Duodenal mucosa (tissue), 2 donors: ENCODE measurements around the gene RALGPS1.

Experiments used
- H3K27ac ChIP-seq: one replicate; pipeline ENCODE4 v1.7.0; 2013; ENCODE audit warnings: low read depth, low read length
- H3K27me3 ChIP-seq, 2 donors: one replicate each; pipeline ENCODE4 v1.7.0; 2013; ENCODE audit warnings: low read length in 2 of 2, control low read depth in 1 of 2; ENCODE audit not compliant: insufficient read depth in 2 of 2, control insufficient read depth in 1 of 2
- H3K36me3 ChIP-seq, 2 donors: one replicate each; pipeline ENCODE4 v1.7.0; 2013; ENCODE audit warnings: low read length in 2 of 2, control low read depth in 1 of 2; ENCODE audit not compliant: insufficient read depth in 2 of 2, control insufficient read depth in 1 of 2
- H3K4me1 ChIP-seq, 2 donors: one replicate each; pipeline ENCODE4 v1.7.0; 2013; ENCODE audit warnings: low read length in 2 of 2, control low read depth in 1 of 2; ENCODE audit not compliant: insufficient read depth in 2 of 2, control insufficient read depth in 1 of 2
- H3K4me3 ChIP-seq, 2 donors: one replicate each; pipeline ENCODE4 v1.7.0; 2013; ENCODE audit warnings: low read length in 2 of 2, low read depth in 1 of 2
- H3K9ac ChIP-seq, 2 donors: one replicate each; pipeline ENCODE4 v1.7.0; 2013; ENCODE audit warnings: low read length in 2 of 2, low read depth in 1 of 2
- H3K9me3 ChIP-seq, 2 donors: one replicate each; pipeline ENCODE4 v1.7.0; 2013; ENCODE audit warnings: low read length in 2 of 2, control low read depth in 1 of 2; ENCODE audit not compliant: control insufficient read depth in 1 of 2

RALGPS1 gene

DNA sequence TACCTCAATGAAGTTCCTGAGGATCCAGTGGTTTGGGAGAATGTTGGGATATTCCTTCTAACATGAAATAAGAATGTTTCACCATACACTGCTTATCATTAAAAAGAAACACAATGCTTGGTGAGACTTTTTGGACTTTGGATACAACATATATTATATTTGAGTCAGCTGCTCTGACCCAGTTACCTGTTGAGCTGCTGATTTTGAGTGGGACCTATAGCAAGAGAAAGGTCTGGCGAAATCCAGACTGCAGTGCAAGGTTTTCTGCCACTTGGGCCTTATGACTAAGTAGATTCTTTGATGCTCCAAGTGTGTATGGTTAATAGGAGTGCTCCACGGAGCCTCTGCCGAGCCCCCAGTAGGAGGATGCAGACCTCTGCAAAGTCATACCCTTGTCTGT, 10.0 kb upstream of the RALGPS1 start:
- Histone ChIP-seq H3K27ac (no peak overlapping the region), H3K9me3 (peaks cover 2 to 8% of the 10 kb centered on the region in 2 donors), H3K4me1 (no peaks in the 10 kb centered on the region)

DNA sequence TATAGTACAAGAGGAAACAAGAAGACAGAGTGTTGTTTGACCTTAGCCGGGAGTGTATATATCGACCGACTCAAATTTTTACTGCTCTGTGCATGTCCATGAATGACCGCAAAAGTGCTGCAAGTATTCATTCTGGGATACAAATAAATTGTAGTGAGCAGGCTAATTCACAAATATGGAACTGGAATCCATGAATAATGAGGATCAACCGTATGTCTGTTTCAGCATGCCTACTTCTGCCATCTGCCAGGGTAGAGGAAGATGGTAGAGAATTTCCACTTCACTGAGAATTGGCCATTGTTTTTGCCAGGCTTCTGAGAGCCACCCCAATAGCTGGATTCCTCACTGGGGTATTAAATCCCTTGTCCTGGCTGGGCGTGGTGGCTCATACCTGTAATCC, 8.5 kb upstream of the RALGPS1 start:
- Histone ChIP-seq H3K9me3 (peaks cover under 1 to 7% of the 10 kb centered on the region in 2 donors), H3K36me3 (no peaks in the 10 kb centered on the region), H3K27ac (no peak overlapping the region), H3K27me3 (no peaks in the 10 kb centered on the region), H3K4me3 (no peak overlapping the region), H3K9ac (no peak overlapping the region), H3K4me1 (no peaks in the 10 kb centered on the region)

More for the DNA sequence above, 10.0 kb upstream of the RALGPS1 start:
- H3K9ac ChIP-seq, result no peak overlapping the region
- H3K27me3 ChIP-seq, result no peaks in the 10 kb centered on the region
- H3K36me3 ChIP-seq, result no peaks in the 10 kb centered on the region
- H3K4me3 ChIP-seq, result no peak overlapping the region

DNA sequence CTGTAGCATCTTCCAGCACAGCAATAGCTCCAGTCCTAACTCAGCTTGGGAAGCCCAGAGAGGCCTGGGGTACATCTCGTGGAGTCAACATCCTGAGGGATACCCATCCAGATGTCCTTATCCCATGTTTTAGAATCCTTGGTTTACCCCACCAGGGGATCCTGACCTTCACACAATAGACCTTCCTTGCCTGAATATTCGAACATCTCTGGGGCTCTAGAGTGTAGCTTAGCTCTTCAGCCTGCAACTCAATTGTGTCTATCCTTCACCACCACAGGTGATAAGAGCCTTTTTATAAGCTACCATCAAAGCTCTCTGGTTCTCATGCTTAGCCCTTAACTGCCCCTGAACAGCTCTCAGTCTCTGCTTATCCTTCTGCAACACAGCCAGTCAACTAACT, 7.5 kb upstream of the RALGPS1 start:
- no peak overlapping the region for H3K27ac ChIP-seq
- no peaks in the 10 kb centered on the region for H3K4me1 ChIP-seq
- H3K9me3 ChIP-seq, result no peaks in the 10 kb centered on the region
- H3K27me3 ChIP-seq, result no peaks in the 10 kb centered on the region
- no peak overlapping the region for H3K4me3 ChIP-seq
- no peak overlapping the region for H3K9ac ChIP-seq
- H3K36me3 ChIP-seq, result no peaks in the 10 kb centered on the region

DNA sequence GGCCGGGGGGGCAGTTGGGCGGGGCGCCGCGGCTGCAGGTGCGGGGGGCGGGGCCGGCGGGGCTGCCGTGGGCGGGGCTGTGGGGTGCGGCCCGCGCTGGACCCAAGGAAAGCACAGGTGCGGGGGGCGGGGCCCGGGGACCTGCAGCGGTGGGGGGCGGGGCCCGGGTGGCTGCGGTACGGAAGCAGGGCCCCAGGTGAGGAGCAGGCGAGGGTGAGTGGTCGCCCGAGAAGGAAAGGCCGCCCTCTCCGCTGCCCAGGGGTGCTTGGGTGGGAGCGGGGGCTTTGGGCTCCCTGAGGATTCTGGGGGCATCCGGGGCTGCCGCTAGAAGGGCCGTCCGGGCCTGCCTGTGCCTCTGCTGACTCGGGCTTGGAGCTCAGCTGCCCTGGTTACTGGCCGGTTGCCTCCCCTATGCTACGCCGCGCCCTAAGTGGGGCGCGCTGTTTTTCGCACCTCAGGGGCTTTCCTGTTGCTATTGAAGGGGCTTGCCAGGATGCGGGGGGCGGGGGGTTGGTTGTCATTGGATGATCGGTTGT, 767 bp downstream of the RALGPS1 start:
- H3K36me3 ChIP-seq, result no peaks in the 10 kb centered on the region
- peaks cover 29 to 33% of the 10 kb centered on the region in 2 donors for H3K4me1 ChIP-seq
- no peaks in the 10 kb centered on the region for H3K27me3 ChIP-seq
- peak overlapping the region; percentile 81 to 83 for H3K9ac ChIP-seq
- H3K9me3 ChIP-seq, result no peaks in the 10 kb centered on the region
- peak overlapping the region; percentile 71 for H3K27ac ChIP-seq
- peak overlapping the region; percentile 75 to 76 for H3K4me3 ChIP-seq

DNA sequence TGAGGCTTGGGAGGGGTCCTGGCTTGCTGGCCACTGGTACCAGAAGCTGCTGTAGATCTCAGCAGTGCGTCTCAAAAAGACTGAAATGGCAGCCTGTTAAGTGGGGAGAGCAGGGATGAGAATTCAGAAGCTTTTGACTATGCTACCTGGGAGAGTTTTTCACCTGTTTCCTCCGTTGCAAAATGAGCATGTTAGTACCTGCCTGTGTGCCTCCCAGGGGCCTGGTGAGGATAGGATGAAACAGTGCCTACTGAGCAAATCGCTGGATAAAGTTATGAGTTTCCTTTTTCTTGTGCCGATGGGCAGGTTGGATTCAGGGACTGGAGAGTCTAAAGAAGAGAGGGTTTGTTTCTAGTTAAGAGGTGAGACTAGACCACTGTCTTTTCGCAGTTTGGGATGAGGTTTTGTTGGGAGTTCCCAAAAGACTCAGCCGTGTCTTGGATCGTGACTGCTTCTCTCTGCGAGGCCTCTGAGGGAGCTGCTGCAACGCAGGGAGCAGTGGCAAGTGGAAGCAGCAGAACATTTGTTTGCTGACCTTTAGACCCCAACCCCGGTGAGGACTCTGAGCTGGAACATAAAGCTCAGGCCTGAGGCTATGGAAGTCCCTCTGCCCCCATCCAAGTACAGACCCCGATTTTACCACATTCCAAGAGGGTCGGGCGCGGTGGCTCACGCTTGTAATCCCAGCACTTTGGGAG, 1.4 kb downstream of the RALGPS1 start:
- no peaks in the 10 kb centered on the region for H3K27me3 ChIP-seq
- no peaks in the 10 kb centered on the region for H3K9me3 ChIP-seq
- no peaks in the 10 kb centered on the region for H3K36me3 ChIP-seq
- peak overlapping the region; percentile 71 for H3K27ac ChIP-seq
- peaks cover 33 to 36% of the 10 kb centered on the region in 2 donors for H3K4me1 ChIP-seq
- H3K4me3 ChIP-seq, result peak overlapping the region; percentile 75 to 76
- H3K9ac ChIP-seq, result peak overlapping the region; percentile 81 to 83

DNA sequence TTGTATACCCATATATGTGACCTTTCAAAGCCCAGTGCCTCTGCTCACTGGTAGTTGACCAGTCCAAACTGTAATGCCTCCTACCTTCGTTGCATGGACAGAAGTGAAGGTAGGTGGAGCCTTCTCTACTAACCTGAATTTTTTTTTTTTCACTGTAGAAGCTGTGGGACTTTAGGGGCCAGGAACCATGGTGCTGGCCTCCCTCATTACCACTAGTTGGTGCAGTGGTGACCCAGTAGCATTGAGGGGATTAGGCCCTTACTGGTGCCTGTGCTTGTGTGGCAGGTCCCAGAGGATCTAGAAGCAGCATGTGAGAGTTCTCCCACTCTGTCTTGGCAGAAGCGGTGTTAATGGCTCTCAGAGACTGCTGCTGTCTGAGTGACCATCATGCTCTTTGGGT, 2.3 kb downstream of the RALGPS1 start:
- Histone ChIP-seq H3K9ac (peak overlapping the region in 1 of 2 donors; percentile 81), H3K4me1 (peaks cover 33 to 36% of the 10 kb centered on the region in 2 donors), H3K4me3 (peak overlapping the region; percentile 48 to 76), H3K27ac (no peak overlapping the region), H3K36me3 (no peaks in the 10 kb centered on the region), H3K9me3 (no peaks in the 10 kb centered on the region), H3K27me3 (no peaks in the 10 kb centered on the region)

DNA sequence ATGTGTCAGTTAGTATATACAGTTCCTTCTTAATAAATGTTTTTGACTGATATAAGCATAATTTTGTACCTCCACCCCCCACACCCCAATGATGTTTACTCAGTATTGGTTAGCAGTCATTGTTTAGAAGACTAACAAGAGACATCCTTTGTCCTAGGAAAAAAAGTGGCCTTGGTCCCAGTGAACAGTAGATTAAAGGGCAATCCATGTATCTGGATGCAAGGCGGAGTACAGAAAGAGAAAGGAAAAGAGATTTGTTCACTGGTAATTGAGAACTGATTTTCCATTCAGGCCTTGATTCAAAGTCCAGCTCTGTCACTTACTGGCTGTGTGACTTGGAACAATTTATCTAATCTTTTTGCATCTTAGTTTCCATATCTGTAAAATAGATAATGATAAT, 4.6 kb downstream of the RALGPS1 start:
- no peaks in the 10 kb centered on the region for H3K36me3 ChIP-seq
- H3K4me3 ChIP-seq, result no peak overlapping the region
- H3K9me3 ChIP-seq, result no peaks in the 10 kb centered on the region
- H3K27me3 ChIP-seq, result no peaks in the 10 kb centered on the region
- peaks cover 33 to 45% of the 10 kb centered on the region in 2 donors for H3K4me1 ChIP-seq
- no peak overlapping the region for H3K9ac ChIP-seq
- no peak overlapping the region for H3K27ac ChIP-seq

DNA sequence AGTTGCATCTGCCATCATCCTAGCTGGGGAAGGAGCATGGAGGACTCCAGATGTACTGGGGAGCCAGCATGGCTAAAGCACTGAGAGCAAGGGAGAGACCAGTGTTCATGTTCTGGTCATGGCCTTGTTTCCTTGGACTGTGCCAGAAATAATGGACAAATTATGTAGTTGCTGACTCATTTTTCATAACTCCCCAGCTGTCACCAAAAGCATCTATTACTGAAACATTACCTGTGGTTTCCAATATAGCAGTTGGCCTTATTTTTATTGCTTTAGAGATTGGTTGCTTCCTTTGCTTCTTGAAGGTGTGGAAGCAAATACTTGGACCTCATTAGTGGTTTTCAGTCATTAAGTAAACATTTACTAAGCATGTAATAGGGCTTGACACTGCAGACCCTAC, 11.3 kb downstream of the RALGPS1 start:
- Histone ChIP-seq H3K36me3 (peaks cover 0 to 1% of the 10 kb centered on the region in 2 donors), H3K27ac (no peak overlapping the region), H3K4me1 (peaks cover 0 to 20% of the 10 kb centered on the region in 2 donors), H3K9ac (no peak overlapping the region), H3K27me3 (no peaks in the 10 kb centered on the region), H3K4me3 (no peak overlapping the region), H3K9me3 (no peaks in the 10 kb centered on the region)

DNA sequence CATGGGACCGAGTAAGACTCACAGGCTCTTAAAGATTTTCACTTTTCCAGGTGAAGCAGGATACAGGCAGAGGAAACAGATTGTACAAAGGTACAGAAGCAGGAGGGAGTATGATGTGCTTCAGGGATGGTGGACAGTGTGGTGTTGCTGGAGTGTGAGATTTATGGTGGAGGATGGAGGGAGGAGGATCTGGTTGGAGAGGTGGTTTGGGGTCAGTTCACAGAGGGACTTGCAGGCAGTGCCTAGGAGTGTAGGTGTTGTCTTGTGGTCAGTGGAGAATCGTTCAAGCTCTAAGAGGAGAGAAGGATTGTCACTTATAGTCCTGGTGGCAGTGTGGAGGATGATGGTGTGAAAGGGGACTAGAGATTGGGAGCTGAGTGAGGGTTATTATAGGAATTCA, 11.8 kb downstream of the RALGPS1 start:
- Histone ChIP-seq H3K4me3 (no peak overlapping the region), H3K27ac (no peak overlapping the region), H3K27me3 (no peaks in the 10 kb centered on the region), H3K36me3 (peaks cover 0 to 5% of the 10 kb centered on the region in 2 donors), H3K9ac (no peak overlapping the region), H3K9me3 (no peaks in the 10 kb centered on the region), H3K4me1 (peaks cover 0 to 19% of the 10 kb centered on the region in 2 donors)

- Histone ChIP-seq H3K4me1 (peaks cover 0 to 18% of the 10 kb centered on the region in 2 donors), H3K9ac (no peak overlapping the region), H3K9me3 (no peaks in the 10 kb centered on the region), H3K27ac (no peak overlapping the region), H3K4me3 (no peak overlapping the region), H3K36me3 (peaks cover 0 to 5% of the 10 kb centered on the region in 2 donors), H3K27me3 (no peaks in the 10 kb centered on the region)
Measured at GRCh38 chr9:126927419-126927818, 12.8 kb downstream of the RALGPS1 start.
